Astrocyte of the hippocampus (primary cell): ENCODE measurements around the gene MAPK10.

Experiments used
- DNase-seq: peaks from one replicate; pipeline ENCODE4 v3.0.0; 2011; ENCODE audit warnings: low read depth, low spot score

MAPK10 gene

DNA sequence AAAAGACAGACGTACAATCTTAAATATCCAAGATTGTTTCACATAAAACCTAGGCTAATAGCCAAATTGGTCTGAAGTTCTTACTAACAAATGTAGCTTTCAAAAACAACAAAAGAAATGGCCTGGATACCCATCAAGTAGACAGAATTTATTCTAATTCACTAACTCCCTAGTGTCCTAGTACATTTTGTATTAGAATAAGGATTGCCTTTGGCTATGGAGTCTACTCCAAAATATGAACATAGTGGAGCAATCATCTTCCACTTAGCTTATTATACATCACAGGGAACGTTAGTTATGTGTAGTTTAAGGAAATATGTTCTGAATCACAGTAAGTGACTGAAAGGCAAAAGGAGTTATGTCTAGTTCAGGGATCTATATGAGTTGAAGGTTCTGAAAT, 81.7 kb downstream of the MAPK10 start:
- no peak for DNase-seq

DNA sequence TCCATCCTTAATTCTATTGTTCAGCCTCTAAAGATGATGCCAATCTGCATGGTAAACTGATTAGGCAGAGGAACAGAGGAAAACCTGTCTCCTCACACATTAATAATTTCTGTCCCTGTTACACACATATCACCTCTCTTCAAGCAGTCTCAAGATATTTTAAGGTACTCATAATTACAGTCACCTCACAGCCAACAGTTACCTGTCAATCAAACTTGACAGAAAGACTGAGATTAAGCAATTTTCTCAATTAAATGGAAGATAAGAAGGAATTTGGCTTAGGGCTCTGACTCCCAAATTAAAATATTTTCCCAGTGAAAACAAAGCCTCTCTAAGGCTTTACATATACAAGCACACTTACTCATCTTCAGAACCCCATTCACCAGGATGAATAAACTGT, 85.2 kb downstream of the MAPK10 start:
- no peak for DNase-seq

DNA sequence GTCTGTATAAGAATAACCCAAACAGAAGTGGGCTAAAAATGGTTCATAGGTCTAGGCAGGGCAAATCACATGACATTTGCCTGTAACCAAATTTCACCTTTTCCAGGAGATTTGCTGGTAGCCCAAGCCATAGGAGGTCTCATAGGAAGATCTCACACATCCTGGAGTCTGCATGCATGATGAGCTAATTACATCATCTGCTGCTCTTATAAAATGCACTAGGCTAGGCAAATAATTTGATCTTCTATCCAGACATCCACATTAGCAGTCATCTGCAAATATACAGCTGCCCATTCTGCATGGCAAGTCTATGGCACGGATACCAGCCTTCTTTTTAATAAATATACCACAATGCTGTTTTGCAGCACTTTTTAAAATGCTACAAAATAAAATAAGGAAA, 87.2 kb downstream of the MAPK10 start:
- no peak for DNase-seq

DNA sequence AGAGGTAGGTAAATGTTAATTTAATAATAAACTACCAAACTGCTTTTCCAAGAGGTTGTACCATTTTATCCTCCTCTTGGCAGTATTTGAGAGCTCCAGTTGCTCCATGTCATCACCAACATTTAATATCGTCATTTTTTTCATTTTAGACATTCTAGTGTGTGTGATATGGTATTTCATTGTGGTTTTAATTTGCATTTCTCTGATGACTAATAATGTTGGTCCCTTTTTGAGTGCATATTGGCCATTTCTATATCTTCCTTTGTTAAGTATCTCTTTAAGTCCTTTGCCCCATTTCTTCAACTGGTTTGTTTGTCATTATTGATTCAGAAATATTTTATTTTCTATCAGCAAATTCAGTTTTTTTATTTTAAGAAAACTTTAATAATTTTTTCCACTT, 88.8 kb downstream of the MAPK10 start:
- DNase-seq: no peak

DNA sequence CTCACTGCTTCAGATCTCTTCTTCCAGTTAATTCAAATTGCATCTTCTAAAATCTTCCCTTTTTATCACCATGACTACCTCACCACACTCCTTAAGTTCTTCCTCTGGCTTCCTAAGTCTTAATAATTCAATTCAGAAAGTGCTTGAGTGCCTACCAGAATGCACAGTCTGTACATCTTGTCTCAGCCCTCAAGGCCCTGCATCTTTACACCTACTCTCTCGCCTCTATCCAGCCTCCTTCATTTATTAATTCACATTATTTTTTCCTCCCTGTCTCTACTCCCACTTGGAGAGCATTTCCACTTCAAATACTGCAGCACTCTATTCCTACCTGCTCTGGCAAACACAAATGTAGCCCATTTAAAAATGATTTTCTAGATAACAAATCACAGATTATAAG, 90.5 kb downstream of the MAPK10 start:
- DNase-seq: no peak

DNA sequence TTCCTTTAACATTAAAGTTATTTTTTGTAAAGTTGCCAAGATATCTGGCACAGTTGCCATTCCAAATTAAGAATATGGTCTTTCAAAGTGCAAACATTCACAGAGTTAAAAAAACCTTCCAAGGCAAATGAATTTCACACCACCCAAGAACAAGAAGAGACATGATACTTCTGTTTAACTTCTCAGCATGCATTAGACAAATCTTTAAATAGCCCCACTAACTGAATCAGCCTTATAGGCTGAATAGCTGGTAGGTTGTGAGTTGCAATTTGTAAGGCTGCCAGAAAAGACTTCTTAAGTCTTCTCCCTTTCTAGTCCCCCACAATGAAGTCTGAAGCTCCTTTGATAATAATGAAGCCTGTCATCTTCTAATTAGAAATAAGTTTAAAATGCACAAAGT, 95.6 kb downstream of the MAPK10 start:
- DNase-seq: no peak

DNA sequence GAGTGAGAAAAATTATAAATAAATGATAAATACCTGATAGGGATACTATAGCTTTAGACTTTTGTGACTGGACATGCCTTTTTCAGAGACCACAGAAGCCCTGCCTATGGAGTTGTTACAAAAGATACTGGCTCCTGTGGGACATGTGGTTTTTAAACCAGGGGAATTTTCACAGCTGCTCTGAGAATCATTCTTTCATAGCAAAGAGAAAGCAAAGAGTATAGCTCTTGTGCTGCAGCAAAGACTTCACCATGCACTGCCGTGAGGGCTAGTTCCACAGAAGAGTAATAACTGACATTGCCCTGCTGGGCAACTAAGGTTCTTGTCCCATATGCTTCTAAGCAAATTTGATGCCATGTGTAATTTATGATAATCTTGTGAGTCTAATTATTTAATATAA, 98.2 kb downstream of the MAPK10 start:
- peak; percentile 27 for DNase-seq

DNA sequence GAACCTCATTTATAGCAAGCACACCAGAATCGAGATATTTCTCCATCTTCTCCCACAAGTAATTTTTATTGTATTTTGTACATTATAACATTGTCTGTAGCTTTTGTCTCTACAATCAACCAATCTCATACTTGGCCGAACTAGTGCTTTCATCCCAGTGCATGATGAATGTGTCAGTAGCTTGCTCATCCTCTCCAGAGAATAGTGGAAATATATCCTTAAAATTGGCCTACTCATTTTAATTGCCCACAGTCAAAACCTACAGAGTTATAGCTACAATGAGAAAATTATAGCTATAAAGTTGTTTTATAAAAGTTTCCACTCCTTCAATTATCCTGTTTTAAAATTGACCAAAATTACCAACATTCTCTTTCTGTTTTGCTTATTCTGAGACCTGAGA, 103.8 kb downstream of the MAPK10 start:
- no peak for DNase-seq

DNA sequence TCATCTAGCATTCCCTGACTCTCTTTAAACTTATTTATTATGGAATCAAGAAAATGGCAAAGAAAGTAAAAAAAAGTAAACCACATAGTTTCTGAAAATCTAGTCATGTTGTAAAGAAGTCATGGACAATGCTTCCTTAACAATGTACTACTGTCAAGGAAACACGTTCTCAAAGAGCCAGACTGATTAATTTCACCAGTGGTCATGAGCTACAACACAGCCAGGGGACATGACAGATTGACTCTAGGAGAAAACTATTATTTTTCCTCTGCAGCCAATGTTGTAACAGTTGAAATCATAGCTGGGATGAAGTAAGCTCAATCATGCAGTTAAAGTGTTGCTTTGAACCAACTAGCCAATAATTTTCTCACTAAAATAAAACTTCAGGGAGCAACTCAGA, 109.2 kb downstream of the MAPK10 start:
- peak; percentile 6 for DNase-seq

DNA sequence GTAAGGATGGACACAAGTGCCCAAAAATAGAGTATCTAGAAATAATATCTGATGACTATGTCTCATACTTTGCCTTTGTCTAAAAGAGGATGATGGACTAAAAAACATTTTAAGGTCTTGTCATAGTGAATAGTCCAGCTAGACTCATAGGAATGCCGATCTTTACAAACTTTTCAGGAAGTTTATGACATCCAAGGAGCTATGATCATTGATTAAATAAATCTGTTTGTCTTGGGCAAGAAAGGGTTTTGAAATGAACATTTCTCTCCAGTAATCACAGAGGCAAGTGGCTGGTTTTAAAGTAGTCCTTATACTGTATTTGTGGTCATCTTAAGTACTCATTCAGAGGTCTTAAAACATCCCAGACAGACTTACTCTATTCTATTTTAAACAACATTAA, 109.8 kb downstream of the MAPK10 start:
- DNase-seq: no peak

DNA sequence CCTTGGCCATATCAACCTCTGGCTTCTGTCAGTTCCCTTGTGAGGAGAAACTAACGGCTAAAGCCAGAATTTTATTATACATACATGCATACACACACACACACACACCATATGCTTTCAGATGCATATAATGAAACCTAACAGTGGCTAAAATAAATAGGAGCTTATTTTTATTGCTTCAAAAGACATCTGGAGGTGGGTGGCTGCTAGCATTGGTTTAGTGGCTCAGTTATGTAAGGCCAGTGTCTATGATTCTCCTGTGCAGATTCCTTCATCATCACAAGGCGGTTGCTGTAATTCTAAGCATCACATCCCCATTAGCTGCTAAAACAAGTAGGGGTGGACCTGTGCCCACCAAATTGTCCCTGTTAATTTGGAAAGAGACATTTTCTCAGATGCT, 110.8 kb downstream of the MAPK10 start:
- DNase-seq: no peak

DNA sequence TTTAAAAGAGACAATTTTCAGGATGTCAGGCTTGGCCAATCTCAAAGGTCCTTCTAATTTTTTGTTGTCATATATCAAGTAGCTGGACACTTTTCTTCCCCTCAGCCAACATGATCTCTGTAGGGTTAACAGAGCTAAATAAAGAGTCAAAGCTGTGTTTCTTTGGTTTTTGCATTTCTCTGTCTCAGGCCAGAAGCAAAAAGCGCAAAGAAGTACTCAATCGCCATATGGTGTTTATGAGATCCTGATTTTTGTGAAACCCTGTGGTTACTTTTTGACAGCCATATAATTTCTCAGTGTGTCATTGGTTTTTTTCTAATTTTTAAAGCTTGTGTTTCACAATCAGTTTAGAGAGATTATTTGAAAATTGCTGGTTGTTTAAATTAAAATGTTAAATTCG, 111.9 kb downstream of the MAPK10 start:
- no peak for DNase-seq

DNA sequence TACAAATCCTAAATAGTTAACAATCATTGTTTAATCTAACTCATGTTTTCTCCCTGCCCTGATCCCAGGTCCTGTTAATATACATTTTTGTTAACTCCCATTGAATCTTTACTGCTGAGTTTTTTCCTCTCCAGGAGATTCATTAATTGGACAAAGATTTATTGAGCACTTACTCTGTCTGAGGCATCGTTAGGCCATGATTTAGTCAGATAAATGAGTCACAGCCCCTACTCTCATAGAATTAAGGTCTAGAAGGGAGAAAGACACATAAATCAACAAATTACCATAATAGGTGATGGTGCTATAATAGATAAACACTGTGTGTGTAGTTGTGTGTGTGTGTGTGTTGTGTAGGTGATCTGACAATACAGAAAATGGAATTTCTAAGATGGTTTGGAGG, 112.5 kb downstream of the MAPK10 start:
- DNase-seq: no peak

DNA sequence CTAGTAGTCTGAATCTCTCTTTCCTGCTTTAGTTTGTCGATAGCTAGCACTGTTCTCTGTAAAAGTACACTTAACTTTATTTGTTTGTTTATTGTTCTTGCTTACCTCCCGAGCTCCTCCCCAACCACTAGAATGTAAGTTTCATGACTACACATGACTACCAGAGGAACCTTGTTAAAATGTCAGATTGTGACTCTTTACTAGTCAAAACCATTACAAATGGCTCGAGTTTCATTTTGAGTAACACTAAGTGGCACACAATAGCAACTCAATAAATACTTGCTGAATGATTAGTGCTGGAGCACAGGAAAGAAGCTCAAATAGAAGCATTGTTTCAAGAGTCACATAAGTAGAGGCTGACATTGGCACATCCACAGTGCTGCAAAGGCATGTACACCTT, 116.1 kb downstream of the MAPK10 start:
- no peak for DNase-seq

DNA sequence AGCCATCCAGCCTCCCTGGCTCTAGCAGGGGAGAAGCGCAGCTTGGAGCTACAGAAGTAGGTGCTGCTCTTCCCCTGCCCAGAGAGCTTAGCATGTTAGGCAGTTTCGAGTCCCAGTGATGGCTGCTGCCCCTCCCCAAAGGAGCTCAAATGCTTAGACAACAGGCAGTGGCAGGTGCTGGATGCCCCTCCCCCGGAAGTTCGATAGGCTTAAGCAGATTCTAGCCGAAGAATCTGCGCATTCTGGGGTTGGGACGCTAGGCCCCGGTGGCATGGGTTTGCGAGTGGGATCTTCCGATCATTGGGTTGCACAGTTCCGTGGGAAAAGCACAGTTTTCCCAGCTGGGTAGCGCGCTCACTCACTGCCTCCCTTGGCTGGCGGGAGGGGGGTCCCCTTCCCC, 117.2 kb downstream of the MAPK10 start:
- DNase-seq: no peak

DNA sequence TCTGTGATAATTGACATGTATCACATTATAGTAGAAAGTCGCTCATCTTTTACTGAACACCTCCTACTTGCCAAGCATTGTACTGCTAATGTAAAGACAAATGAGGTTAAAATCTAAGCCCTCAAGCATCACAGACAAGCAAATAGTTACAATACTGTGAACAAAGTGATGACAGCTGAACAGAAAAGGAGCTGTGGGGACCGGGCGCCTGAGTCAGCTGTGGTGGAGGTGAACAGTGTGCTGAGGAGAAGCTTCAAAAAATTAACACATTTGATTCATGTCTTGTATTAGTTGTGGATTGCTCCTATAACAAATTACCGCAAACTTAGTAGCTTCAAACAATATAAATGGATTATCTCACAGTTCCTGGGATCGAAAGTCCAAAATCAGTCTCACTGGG, 124.3 kb downstream of the MAPK10 start:
- no peak for DNase-seq

DNA sequence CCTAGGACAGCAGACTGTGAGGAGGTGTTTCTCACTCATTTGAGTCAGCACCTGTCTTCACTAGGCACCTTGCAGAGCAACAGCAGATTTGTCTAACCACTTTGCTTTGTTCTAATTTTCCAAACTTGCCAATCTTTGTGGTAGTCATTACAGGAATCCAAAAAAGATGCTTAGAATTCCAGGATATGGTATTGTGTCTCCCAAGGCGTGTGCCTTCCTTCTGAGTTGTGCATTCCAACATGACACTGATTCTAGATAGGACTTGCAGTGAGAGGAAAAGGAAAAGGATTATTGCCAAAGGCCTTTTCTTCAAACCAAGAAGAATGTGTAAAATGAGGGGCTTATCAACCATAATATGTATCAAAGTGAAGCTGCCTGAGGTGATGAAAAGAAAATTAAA, 126.2 kb downstream of the MAPK10 start:
- peak; percentile 81 for DNase-seq

DNA sequence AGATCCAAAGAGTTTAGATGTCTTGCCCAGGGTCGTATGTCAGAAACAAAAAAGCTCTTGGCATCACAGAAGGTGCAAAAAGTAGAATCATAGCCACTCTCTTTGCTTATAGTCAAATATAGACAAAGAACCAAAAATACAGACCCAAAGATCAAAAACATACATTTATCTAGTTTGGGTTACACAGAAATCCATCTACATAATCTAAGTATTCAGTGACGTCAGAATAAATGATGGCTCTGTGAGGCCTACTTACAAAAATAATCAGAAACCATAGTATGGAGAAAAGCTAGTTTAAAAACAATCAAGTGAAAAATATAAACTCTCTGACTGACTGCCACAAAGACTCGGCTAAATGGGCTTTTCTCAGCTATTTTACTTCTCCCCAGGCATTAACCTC, 126.8 kb downstream of the MAPK10 start:
- DNase-seq: no peak

DNA sequence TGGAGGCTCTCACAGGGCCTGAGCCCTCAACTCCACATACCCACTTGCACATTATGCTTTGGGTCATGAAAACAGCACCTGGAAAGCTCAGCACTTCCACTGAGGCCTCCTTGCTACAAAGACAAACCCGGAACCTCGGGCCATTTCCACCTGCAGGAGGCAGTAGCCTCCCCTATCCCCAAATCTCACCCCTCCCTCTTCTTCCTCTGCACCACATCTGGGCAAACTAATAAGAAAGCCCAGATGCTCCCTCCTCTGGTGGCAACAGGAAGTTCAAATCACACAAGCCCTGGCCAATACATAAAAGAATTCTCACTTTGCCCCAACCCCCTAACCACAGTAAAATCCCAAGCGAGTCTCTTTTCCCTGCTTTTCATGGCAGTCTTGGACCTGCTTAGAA, 136.4 kb downstream of the MAPK10 start:
- peak; percentile 30 for DNase-seq

DNA sequence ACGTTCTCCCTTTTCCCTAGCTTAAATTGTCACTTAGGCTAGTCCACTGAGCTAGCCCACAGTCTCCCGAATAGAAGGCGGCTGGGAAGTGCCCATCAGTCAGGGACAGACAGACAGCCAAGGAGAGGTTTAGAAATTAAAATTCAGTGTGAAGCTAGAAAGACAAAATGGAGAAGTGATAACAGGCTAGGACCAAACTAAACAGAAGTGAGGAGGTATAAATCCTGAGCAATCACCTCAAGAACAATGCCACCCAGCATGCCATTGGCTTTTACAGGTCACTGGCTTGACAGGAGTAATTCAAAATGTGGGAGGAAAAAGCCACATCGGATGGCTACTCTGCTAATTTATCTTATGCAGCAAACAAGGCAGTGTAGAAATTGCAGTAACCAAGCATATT, 138.9 kb downstream of the MAPK10 start:
- DNase-seq: peak; percentile 8

DNA sequence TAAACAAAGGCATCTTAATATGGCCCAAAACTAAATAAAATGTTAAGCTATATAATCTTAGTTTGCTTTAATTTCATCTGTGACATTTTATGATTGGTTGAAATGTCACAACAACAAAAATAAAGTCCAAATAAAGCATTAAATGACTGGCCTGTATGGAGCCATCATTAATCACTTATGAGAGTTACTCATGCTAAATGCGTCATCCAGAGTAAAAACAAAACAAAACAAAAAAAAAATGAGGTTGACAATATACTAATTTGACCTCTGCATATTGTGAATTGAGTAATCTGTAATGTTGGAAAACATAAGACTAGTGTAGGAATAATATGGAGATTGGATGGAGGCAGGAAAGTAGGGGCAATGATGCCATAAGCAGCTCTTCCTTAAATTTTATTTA, 139.7 kb downstream of the MAPK10 start:
- no peak for DNase-seq

DNA sequence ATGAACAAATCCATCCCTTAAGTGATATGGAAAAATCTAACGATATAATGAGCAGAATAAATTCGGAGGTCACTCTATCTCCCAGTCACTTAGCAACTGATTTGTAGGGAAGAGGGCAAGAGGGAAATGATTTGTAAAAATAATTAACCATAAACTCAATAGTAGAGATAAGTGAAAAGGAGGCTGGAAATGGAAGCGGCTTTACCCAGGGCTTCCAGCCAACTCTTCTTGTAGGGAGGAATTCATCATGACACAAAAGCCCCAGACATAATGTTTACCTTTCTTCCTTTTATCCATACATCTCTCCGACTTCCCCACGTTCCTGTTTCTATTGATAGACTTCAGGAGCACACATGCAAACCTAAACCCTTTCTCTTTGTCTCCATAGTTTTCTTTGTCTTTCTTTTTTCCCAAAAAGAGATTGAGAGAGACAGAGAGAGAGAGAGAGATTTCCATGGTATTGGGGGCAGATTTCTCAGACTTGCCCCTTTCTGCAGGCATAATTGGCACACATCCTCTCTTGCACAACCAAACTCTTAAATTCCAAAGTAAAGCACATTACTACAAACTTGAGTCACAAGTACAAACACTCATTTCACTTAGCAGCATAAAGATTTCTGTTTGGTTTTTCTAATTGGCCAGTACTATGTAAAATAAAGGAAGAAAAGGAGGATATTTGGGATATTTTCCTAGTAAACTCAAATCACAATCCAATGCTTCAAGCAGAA, 140.9 kb downstream of the MAPK10 start:
- peak; percentile 36 for DNase-seq

DNA sequence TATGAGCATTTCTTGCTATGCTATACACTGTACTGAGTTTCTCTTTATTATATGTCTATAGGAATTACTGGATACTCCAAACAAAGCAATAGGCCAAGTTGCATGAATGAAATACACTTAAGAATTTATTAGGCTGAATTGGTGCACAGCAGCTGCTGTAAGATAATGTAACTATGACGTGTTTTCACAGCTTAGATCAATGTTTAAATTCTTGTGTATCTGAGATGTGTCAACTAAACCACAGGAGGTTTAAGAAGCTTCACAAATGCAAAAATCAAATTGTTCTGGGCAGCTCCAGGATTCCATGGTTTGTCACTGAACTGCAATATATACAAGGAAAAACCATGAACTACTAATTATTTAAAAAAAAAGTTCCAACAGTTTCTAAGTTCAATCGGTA, 156.7 kb downstream of the MAPK10 start:
- DNase-seq: no peak

DNA sequence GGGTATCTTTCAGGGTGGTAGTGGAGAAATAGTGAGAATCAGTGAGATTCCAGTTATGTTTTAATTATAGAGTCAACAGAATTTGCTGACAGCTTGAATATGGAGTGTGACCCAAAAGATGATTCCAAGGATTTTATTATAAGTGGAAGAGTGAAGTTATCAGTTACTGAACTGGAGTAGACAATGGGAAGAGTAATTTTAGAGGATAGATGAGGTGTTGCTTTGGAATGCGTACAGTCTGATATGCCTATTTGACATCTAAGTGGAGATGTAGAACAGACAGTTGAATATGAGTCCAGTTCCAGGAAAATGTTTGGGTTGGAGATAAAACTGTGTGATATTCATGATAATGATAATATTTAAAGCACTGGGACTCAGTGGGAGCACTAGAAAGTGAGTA, 174.2 kb downstream of the MAPK10 start:
- DNase-seq: no peak
